IPS-20b (cell line): ENCODE measurements around the gene CYB5RL.

Experiments
- H3K27ac ChIP-seq: one replicate; pipeline ENCODE4 v1.5.1; 2013; ENCODE audit warnings: low read length
- H3K27me3 ChIP-seq: 2 replicates; pipeline ENCODE4 v1.6.1; 2013; ENCODE audit warnings: mild to moderate bottlenecking, low read length, inconsistent platforms; ENCODE audit not compliant: insufficient read depth
- H3K36me3 ChIP-seq: 2 replicates; pipeline ENCODE4 v1.6.1; 2013; ENCODE audit warnings: low read depth, mild to moderate bottlenecking, inconsistent platforms, low read length, moderate library complexity; ENCODE audit not compliant: insufficient read depth
- H3K4me1 ChIP-seq: 2 replicates; pipeline ENCODE4 v1.6.1; 2013; ENCODE audit warnings: mild to moderate bottlenecking, control low read depth, inconsistent platforms, low read length, moderate library complexity; ENCODE audit not compliant: insufficient read depth
- H3K4me3 ChIP-seq: 2 replicates; pipeline ENCODE4 v1.5.1; 2013; ENCODE audit warnings: mild to moderate bottlenecking, low read length, inconsistent platforms
- H3K9ac ChIP-seq: 2 replicates; pipeline ENCODE4 v1.6.1; 2013; ENCODE audit warnings: low read depth, mild to moderate bottlenecking, inconsistent platforms, low read length, moderate library complexity
- H3K9me3 ChIP-seq: 2 replicates; pipeline ENCODE4 v1.6.1; 2013; ENCODE audit warnings: mild to moderate bottlenecking, low read depth, low read length, inconsistent platforms; ENCODE audit not compliant: insufficient read depth

The CYB5RL gene

GRCh38 chr1:54178296-54179070 is 21.3 kb downstream of the CYB5RL start:
- no peak overlapping the region for H3K4me3 ChIP-seq
- H3K4me1 ChIP-seq: no peaks in the 10 kb centered on the region
- H3K36me3 ChIP-seq: peaks cover 5% of the 10 kb centered on the region; the same call in 1 of the 2 replicates
- H3K27me3 ChIP-seq: no peaks in the 10 kb centered on the region
- no peak overlapping the region for H3K9ac ChIP-seq
- H3K9me3 ChIP-seq: no peaks in the 10 kb centered on the region; the same call in 1 of the 2 replicates
- no peak overlapping the region for H3K27ac ChIP-seq

GRCh38 chr1:54177726-54178125 is 22.1 kb downstream of the CYB5RL start:
- H3K9me3 ChIP-seq: no peaks in the 10 kb centered on the region; the same call in 1 of the 2 replicates
- H3K4me1 ChIP-seq: no peaks in the 10 kb centered on the region
- H3K27ac ChIP-seq: no peak overlapping the region
- no peaks in the 10 kb centered on the region for H3K27me3 ChIP-seq
- H3K4me3 ChIP-seq: no peak overlapping the region
- H3K36me3 ChIP-seq: peaks cover 5% of the 10 kb centered on the region; the same call in 1 of the 2 replicates
- H3K9ac ChIP-seq: no peak overlapping the region

DNA sequence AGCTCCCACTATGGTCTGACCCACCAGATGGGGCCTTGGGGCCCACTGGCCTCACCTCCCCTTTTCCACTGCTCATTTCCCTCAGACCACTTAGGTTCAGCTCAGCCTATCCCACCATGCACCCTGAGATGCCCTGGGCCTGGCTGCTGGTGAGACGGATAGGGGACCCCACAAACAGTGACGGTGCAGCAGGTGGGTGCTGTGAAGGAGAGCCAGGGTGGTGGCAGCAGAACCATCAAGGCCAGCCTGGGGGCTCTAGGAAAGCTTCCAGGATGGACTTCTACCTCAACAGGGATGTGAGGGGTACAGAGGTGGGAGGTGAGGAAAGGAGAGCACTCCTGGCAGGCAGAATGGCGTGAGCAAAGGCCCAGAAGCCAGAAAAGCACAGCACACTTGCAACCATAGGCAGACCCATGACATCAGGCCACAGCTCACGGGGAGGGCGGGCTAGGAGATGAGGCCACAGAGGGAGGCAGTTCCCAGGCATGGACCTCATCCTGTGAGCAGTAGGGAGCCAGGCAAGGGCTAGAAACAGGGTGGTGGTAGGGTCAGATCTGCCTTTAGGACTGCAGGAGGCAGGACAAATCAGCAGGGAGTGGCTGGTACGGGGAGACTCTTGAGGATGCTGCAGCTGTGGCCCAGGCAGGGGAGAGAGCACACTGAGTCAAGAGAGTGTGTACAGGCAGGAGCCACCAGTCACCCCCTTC is 23.1 kb downstream of the CYB5RL start:
- Histone ChIP-seq H3K36me3 (peaks cover 5% of the 10 kb centered on the region; the same call in 1 of the 2 replicates), H3K27ac (no peak overlapping the region), H3K4me3 (no peak overlapping the region), H3K9me3 (no peaks in the 10 kb centered on the region; the same call in 1 of the 2 replicates), H3K27me3 (no peaks in the 10 kb centered on the region), H3K9ac (no peak overlapping the region), H3K4me1 (no peaks in the 10 kb centered on the region)

DNA sequence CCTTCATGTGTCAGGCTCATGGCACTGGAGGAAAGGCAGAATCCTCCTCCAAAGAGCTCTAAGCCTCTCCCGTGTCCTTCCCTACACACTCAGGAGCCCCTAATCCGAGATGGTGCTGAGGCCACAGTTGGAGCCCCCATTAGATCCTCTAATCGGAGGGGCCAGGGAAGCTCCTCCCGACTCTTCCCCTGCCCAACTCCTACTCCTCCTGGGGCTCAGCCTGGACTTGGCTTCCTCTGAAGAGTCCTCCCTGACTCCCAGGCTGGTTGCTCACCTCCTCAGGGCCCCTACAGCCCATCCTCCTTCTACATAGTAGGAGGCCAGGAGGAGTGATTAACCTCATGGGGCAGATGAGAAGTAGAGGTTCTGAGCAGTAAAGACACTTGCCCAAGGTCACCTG is 25.7 kb downstream of the CYB5RL start:
- Histone ChIP-seq H3K9me3 (no peaks in the 10 kb centered on the region), H3K36me3 (peaks cover under 1% of the 10 kb centered on the region; the same call in 1 of the 2 replicates), H3K9ac (no peak overlapping the region), H3K27ac (no peak overlapping the region), H3K4me3 (no peak overlapping the region), H3K4me1 (no peaks in the 10 kb centered on the region), H3K27me3 (no peaks in the 10 kb centered on the region)

DNA sequence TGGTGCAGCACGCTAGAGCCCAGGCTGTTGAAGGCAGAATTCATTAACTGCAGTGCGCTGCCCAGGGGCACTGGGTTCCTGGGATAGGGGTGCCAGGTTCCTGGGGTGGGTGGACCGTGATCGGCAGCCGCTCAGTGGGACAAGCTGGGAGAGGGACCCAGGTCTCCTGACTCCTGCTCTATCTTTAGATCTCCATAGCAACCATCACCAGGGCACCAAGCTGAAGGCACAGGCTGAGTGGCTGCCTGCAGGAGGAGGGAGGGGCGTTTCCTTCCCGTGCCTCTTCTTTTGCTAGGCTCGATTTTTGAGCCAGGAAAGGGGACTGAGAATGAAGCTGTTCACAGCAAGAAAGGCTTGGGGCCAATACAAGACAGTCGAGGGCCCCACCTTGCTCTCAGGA is 26.1 kb downstream of the CYB5RL start:
- H3K36me3 ChIP-seq: no peaks in the 10 kb centered on the region
- H3K27me3 ChIP-seq: no peaks in the 10 kb centered on the region
- no peaks in the 10 kb centered on the region for H3K9me3 ChIP-seq
- H3K9ac ChIP-seq: no peak overlapping the region
- H3K27ac ChIP-seq: no peak overlapping the region
- H3K4me1 ChIP-seq: no peaks in the 10 kb centered on the region
- no peak overlapping the region for H3K4me3 ChIP-seq

- Histone ChIP-seq H3K27me3 (no peaks in the 10 kb centered on the region), H3K27ac (no peak overlapping the region), H3K9me3 (no peaks in the 10 kb centered on the region), H3K4me1 (no peaks in the 10 kb centered on the region), H3K36me3 (no peaks in the 10 kb centered on the region), H3K9ac (no peak overlapping the region), H3K4me3 (no peak overlapping the region)
These were observed 26.9 kb downstream of the CYB5RL start for GRCh38 chr1:54172614-54173599.

DNA sequence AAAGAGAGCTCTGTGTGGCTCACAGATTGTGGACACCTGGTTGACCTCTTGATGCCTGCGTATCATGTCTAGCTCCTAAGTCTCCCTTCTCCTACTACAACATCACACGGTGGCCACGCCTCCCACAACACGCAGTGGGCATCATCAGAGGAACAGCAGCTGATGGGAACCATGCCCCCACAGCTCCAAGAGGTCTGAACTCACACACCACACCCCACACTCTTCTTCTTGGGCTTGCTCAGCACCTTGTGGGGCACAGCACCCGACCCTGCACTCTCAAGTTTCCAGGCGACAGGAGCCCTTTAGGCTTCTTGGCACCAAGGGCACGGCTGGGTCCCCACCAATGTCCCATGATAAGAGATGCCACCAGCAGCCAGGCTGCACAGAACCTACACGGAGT is 28.2 kb downstream of the CYB5RL start:
- Histone ChIP-seq H3K9me3 (no peaks in the 10 kb centered on the region), H3K36me3 (no peaks in the 10 kb centered on the region), H3K9ac (no peak overlapping the region), H3K27me3 (no peaks in the 10 kb centered on the region), H3K27ac (no peak overlapping the region), H3K4me1 (no peaks in the 10 kb centered on the region), H3K4me3 (no peak overlapping the region)

GRCh38 chr1:54171016-54171415 is 28.8 kb downstream of the CYB5RL start:
- H3K9ac ChIP-seq: no peak overlapping the region
- H3K27ac ChIP-seq: no peak overlapping the region
- H3K4me1 ChIP-seq: no peaks in the 10 kb centered on the region
- no peaks in the 10 kb centered on the region for H3K27me3 ChIP-seq
- H3K9me3 ChIP-seq: no peaks in the 10 kb centered on the region
- no peak overlapping the region for H3K4me3 ChIP-seq
- no peaks in the 10 kb centered on the region for H3K36me3 ChIP-seq

- no peaks in the 10 kb centered on the region for H3K9me3 ChIP-seq
- H3K36me3 ChIP-seq: no peaks in the 10 kb centered on the region
- H3K27ac ChIP-seq: no peak overlapping the region
- no peaks in the 10 kb centered on the region for H3K27me3 ChIP-seq
- no peaks in the 10 kb centered on the region for H3K4me1 ChIP-seq
- H3K4me3 ChIP-seq: no peak overlapping the region
- no peak overlapping the region for H3K9ac ChIP-seq
These were observed 30.8 kb downstream of the CYB5RL start for GRCh38 chr1:54169068-54169467.

GRCh38 chr1:54168206-54168965 is 31.4 kb downstream of the CYB5RL start:
- no peak overlapping the region for H3K9ac ChIP-seq
- H3K4me1 ChIP-seq: no peaks in the 10 kb centered on the region
- no peak overlapping the region for H3K27ac ChIP-seq
- no peaks in the 10 kb centered on the region for H3K27me3 ChIP-seq
- H3K36me3 ChIP-seq: no peaks in the 10 kb centered on the region
- H3K9me3 ChIP-seq: no peaks in the 10 kb centered on the region
- no peak overlapping the region for H3K4me3 ChIP-seq
